ENCODE results near the gene PRKN.

The PRKN gene

GRCh38 chr6:162119341-162119740 lies 608.2 kb downstream of the PRKN start:
- DNase-seq (ENCODE audit: low read depth), result no peak

- DNase-seq (ENCODE audit: low read depth), result no peak
Observed at GRCh38 chr6:162118706-162119105, 608.9 kb downstream of the PRKN start.

- no peak for DNase-seq (ENCODE audit: low read depth)
Observed at GRCh38 chr6:162116902-162117525, 610.6 kb downstream of the PRKN start.

- DNase-seq (ENCODE audit: low read depth), result peak; percentile 44
Observed at GRCh38 chr6:162109480-162110050, 618.0 kb downstream of the PRKN start.

- DNase-seq (ENCODE audit: low read depth), result no peak
Observed at GRCh38 chr6:162108041-162108440, 619.5 kb downstream of the PRKN start.

- peak; percentile 26 for DNase-seq (ENCODE audit: low read depth)
Observed at GRCh38 chr6:162100096-162100495, 627.5 kb downstream of the PRKN start.

GRCh38 chr6:162099685-162100084 lies 627.9 kb downstream of the PRKN start:
- peak; percentile 93 for DNase-seq (ENCODE audit: low read depth)

GRCh38 chr6:162092816-162093502 lies 634.6 kb downstream of the PRKN start:
- DNase-seq (ENCODE audit: low read depth), result no peak

GRCh38 chr6:162090734-162091133 lies 636.8 kb downstream of the PRKN start:
- peak; percentile 57 for DNase-seq (ENCODE audit: low read depth)

GRCh38 chr6:162088091-162088490 lies 639.5 kb downstream of the PRKN start:
- DNase-seq (ENCODE audit: low read depth), result no peak

GRCh38 chr6:162085561-162085960 lies 642.0 kb downstream of the PRKN start:
- DNase-seq (ENCODE audit: low read depth), result no peak

GRCh38 chr6:162082520-162082919 lies 645.0 kb downstream of the PRKN start:
- no peak for DNase-seq (ENCODE audit: low read depth)

- DNase-seq (ENCODE audit: low read depth), result no peak
Observed at GRCh38 chr6:162078667-162079066, 648.9 kb downstream of the PRKN start.

GRCh38 chr6:162078126-162078525 lies 649.4 kb downstream of the PRKN start:
- DNase-seq (ENCODE audit: low read depth), result no peak

GRCh38 chr6:162076816-162077215 lies 650.8 kb downstream of the PRKN start:
- no peak for DNase-seq (ENCODE audit: low read depth)

- no peak for DNase-seq (ENCODE audit: low read depth)
Observed at GRCh38 chr6:162074641-162075275, 652.8 kb downstream of the PRKN start.

- DNase-seq (ENCODE audit: low read depth), result no peak
Observed at GRCh38 chr6:162070639-162071038, 656.9 kb downstream of the PRKN start.

- no peak for DNase-seq (ENCODE audit: low read depth)
Observed at GRCh38 chr6:162069995-162070394, 657.6 kb downstream of the PRKN start.

- no peak for DNase-seq (ENCODE audit: low read depth)
Observed at GRCh38 chr6:162068340-162068739, 659.2 kb downstream of the PRKN start.

GRCh38 chr6:162063666-162064065 lies 663.9 kb downstream of the PRKN start:
- no peak for DNase-seq (ENCODE audit: low read depth)

GRCh38 chr6:162058281-162058875 lies 669.2 kb downstream of the PRKN start:
- peak; percentile 21 for DNase-seq (ENCODE audit: low read depth)

GRCh38 chr6:162056745-162057144 lies 670.8 kb downstream of the PRKN start:
- peak; percentile 27 for DNase-seq (ENCODE audit: low read depth)

- no peak for DNase-seq (ENCODE audit: low read depth)
Observed at GRCh38 chr6:162056061-162056460, 671.5 kb downstream of the PRKN start.

All from iris pigment epithelial cell (primary cell).